ENCODE data around the gene YJU2.

GRCh38 chr19:4201798-4202197 lies 45.1 kb upstream of the YJU2 start:
- TF ChIP-seq CTCF (IDR thresholded peaks at IDR 0.05; ENCODE audit: low read depth, low read length, poor library complexity, severe bottlenecking) (no peak), EZH2phosphoT487 (IDR thresholded peaks at IDR 0.05; ENCODE audit: borderline replicate concordance, low read length) (no peak)

Data from DOHH2 (cell line).